Right ventricle myocardium inferior (tissue), 1 donor: ENCODE data around the gene TBC1D2B. TPM values are rescaled to one million over a fixed set of nuclear protein-coding genes. Genes with fewer than 3 reads are reported as not detected.

Source experiments
- ATAC-seq: fragments of 200-7000 bp; cut with Tn5 transposase; one replicate; pipeline ENCODE4 v1.9.1; 2020; ENCODE audit warnings: mild to moderate bottlenecking, moderate library complexity
- DNase-seq: peaks from one replicate; pipeline ENCODE4 v3.0.0; 2021; ENCODE audit errors: missing footprints
- intact Hi-C: fragments of 100-400 bp; cut with DNase I; formaldehyde crosslinking; loops from one replicate; pipeline ENCODE4 v1.11.0; 2022
- total RNA-seq: library from RNA; stranded (reverse); fragmentation: NEBNext Ultra II Directional; extraction: Animal tissue kit (Norgen Biotek cat#: 25700); gene quantifications from one replicate; pipeline ENCODE4 v1.2.1, GENCODE V29; 2021
- donor health status: DM: no; HTN: yes; CAD: no; lungs with severe emphysema.

Gene TBC1D2B
- total RNA-seq, 1 donor from 2014 or later: 12.2 TPM

- intact Hi-C loops: no loop called here
- ATAC-seq (peak; percentile 80), DNase-seq (no peak)
These were observed 29.5 kb downstream of the TBC1D2B start for GRCh38 chr15:78047761-78048627.

GRCh38 chr15:78046796-78047341 lies 30.6 kb downstream of the TBC1D2B start:
- no peak for DNase-seq
- intact Hi-C loops: no loop called here
- peak; percentile 27 for ATAC-seq

GRCh38 chr15:78045189-78045588 lies 32.3 kb downstream of the TBC1D2B start:
- no peak for ATAC-seq
- intact Hi-C loops: no loop called here
- DNase-seq: no peak

- no peak for DNase-seq
- no peak for ATAC-seq
- intact Hi-C loops: no loop called here
These were observed 32.9 kb downstream of the TBC1D2B start for GRCh38 chr15:78044407-78045155.

GRCh38 chr15:78041946-78042345 lies 35.6 kb downstream of the TBC1D2B start:
- intact Hi-C loops: no loop called here
- ATAC-seq (no peak), DNase-seq (no peak)

GRCh38 chr15:78040653-78041244 lies 36.8 kb downstream of the TBC1D2B start:
- no peak for DNase-seq
- ATAC-seq: no peak
- intact Hi-C loops: no loop called here

- ATAC-seq (no peak), DNase-seq (no peak)
- intact Hi-C loops: loop anchor here (5.0 kb wide), 1 partner anchor 39 kb away; the partner anchor contains the start of gene TBC1D2B
These were observed 38.8 kb downstream of the TBC1D2B start for GRCh38 chr15:78038585-78039247.

- no peak for ATAC-seq
- DNase-seq: no peak
- intact Hi-C loops: loop anchor here (5.0 kb wide), 1 partner anchor 39 kb away; the partner anchor contains the start of gene TBC1D2B
These were observed 39.7 kb downstream of the TBC1D2B start for GRCh38 chr15:78037779-78038305.

GRCh38 chr15:78037328-78037727 lies 40.2 kb downstream of the TBC1D2B start:
- ATAC-seq: no peak
- intact Hi-C loops: loop anchor here (5.0 kb wide), 1 partner anchor 40 kb away; the partner anchor contains the start of gene TBC1D2B
- no peak for DNase-seq

GRCh38 chr15:78035861-78036476 lies 41.5 kb downstream of the TBC1D2B start:
- intact Hi-C loops: loop anchor here (5.0 kb wide), 1 partner anchor 41 kb away; the partner anchor contains the start of gene TBC1D2B
- ATAC-seq: no peak
- DNase-seq: no peak

- no peak for DNase-seq
- intact Hi-C loops: loop anchor here (5.0 kb wide), 1 partner anchor 42 kb away; the partner anchor contains the start of gene TBC1D2B
- ATAC-seq: peak; percentile 40
These were observed 42.2 kb downstream of the TBC1D2B start for GRCh38 chr15:78035321-78035751.

GRCh38 chr15:78034495-78035191 lies 42.9 kb downstream of the TBC1D2B start:
- ATAC-seq (no peak), DNase-seq (peak; percentile 73)
- intact Hi-C loops: loop anchor here (5.0 kb wide), 1 partner anchor 43 kb away; the partner anchor contains the start of gene TBC1D2B

GRCh38 chr15:78033864-78034263 lies 43.6 kb downstream of the TBC1D2B start:
- ATAC-seq: no peak
- intact Hi-C loops: no loop called here
- no peak for DNase-seq

GRCh38 chr15:78032671-78033070 lies 44.8 kb downstream of the TBC1D2B start:
- DNase-seq: no peak
- no peak for ATAC-seq
- intact Hi-C loops: no loop called here

GRCh38 chr15:78024883-78025282 lies 52.6 kb downstream of the TBC1D2B start:
- no peak for DNase-seq
- intact Hi-C loops: loop anchor here (5.0 kb wide), 2 partner anchors 32 to 47 kb away; no protein-coding TSS in a partner anchor
- no peak for ATAC-seq

GRCh38 chr15:78024519-78024870 lies 53.0 kb downstream of the TBC1D2B start:
- DNase-seq (no peak), ATAC-seq (no peak)
- intact Hi-C loops: loop anchor here (5.0 kb wide), 2 partner anchors 33 to 48 kb away; no protein-coding TSS in a partner anchor
